Smooth muscle cell (in vitro differentiated cells): Measurements from ENCODE around the gene MMP1. TPM values are rescaled to one million over a fixed set of nuclear protein-coding genes. Genes with fewer than 3 reads are reported as not detected.

Source experiments
- DNase-seq: peaks from one replicate; lab custom pipeline; 2025; ENCODE audit not compliant: unreplicated experiment; lab: John Stamatoyannopoulos, UW
- H2AFZ ChIP-seq: fragments of 200-600 bp; sonication (generic); 2 replicates; pipeline ENCODE4 v1.6.0; 2016; ENCODE audit warnings: antibody characterized with exemption, low read depth, mild to moderate bottlenecking
- H3F3A ChIP-seq: fragments of 200-600 bp; sonication (generic); 2 replicates; pipeline ENCODE4 v1.6.0; 2017; ENCODE audit warnings: antibody characterized with exemption, low read depth
- H3K27ac ChIP-seq: fragments of 200-600 bp; sonication (generic); 2 replicates; pipeline ENCODE4 v1.5.1; 2016; ENCODE audit warnings: low read depth, mild to moderate bottlenecking
- H3K27me3 ChIP-seq: fragments of 200-600 bp; sonication (generic); 2 replicates; pipeline ENCODE4 v1.6.1; 2016; ENCODE audit warnings: low read depth, mild to moderate bottlenecking
- H3K36me3 ChIP-seq: fragments of 200-600 bp; sonication (generic); 2 replicates; pipeline ENCODE4 v1.5.1; 2016; ENCODE audit warnings: low read depth
- H3K4me1 ChIP-seq: fragments of 200-600 bp; sonication (generic); 2 replicates; pipeline ENCODE4 v1.5.1; 2016; ENCODE audit warnings: low read depth
- H3K4me2 ChIP-seq: fragments of 200-600 bp; sonication (generic); 2 replicates; pipeline ENCODE4 v1.6.0; 2016; ENCODE audit warnings: mild to moderate bottlenecking
- H3K4me3 ChIP-seq: fragments of 200-600 bp; sonication (generic); 2 replicates; pipeline ENCODE4 v1.5.1; 2016; ENCODE audit warnings: mild to moderate bottlenecking
- H3K79me2 ChIP-seq: fragments of 200-600 bp; sonication (generic); 2 replicates; pipeline ENCODE4 v1.6.0; 2016; ENCODE audit warnings: low read depth, mild to moderate bottlenecking
- H3K9ac ChIP-seq: fragments of 200-600 bp; sonication (generic); 2 replicates; pipeline ENCODE4 v1.6.0; 2016; ENCODE audit warnings: low read depth
- H3K9me3 ChIP-seq: fragments of 200-600 bp; sonication (generic); replicated peaks from 2 replicates; pipeline ENCODE4 v1.5.1; 2016; ENCODE audit warnings: low read depth
- H4K20me1 ChIP-seq: fragments of 200-600 bp; sonication (generic); 2 replicates; pipeline ENCODE4 v1.6.0; 2016; ENCODE audit warnings: low read depth
- WGBS: methylation state at CpG from one replicate; pipeline ENCODE4 v1.1.7; 2016; ENCODE audit warnings: low lambda C conversion rate; 5-methylcytosine and 5-hydroxymethylcytosine counted together
- polyA plus RNA-seq: library from polyadenylated mRNA; unstranded; fragments of >200 nt; fragmentation: Nextera tagmentation; extraction: Ambion mirVana; gene quantifications from 2 replicates; pipeline ENCODE4 v1.2.1, GENCODE V29; 2016
- total RNA-seq: library from RNA; depleted of rRNA; stranded (reverse); fragments of >200 nt; gene quantifications from 2 replicates; pipeline ENCODE4 v1.2.3, GENCODE V29; 2014
- TF ChIP-seq, protein P1 (sequence below): fragments of 200-600 bp; sonication (generic); IDR thresholded peaks from 2 replicates; pipeline ENCODE4 v1.5.1; 2017; ENCODE audit warnings: borderline replicate concordance, mild to moderate bottlenecking, antibody characterized with exemption; ENCODE audit not compliant: insufficient read depth, poor library complexity, severe bottlenecking

MMP1 gene
- total and polyA plus RNA-seq, 2 experiments from 2014 or later, result 9.1 to 38.3 TPM

DNA sequence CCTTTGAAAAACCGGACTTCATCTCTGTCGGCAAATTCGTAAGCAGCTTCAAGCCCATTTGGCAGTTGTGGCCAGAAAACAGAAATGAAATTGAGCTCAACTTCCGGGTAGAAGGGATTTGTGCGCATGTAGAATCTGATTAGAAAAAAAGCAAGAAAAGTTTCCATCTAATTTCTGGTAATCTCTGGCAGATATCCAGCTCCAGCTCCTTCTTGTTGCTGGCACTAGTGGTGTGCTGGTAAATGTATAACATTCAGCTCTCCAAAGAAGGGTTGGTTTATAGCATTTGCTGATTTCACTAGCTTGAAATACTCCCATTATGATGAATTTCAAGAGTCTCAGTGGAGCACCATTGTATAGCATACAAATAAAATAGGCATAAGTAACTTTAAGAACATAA, 5.4 kb downstream of the MMP1 start:
- H3K4me3 ChIP-seq, result no peak overlapping the region
- H3K27me3 ChIP-seq, result no peaks in the 10 kb centered on the region
- WGBS, result 66% methylated on average over 5 of the region's 5 CpGs
- no peaks in the 10 kb centered on the region for H3K79me2 ChIP-seq
- DNase-seq, result no peak
- H3F3A ChIP-seq, result peaks cover 3% of the 10 kb centered on the region
- no peak overlapping the region for H3K27ac ChIP-seq
- H3K4me2 ChIP-seq, result no peak overlapping the region
- H2AFZ ChIP-seq, result no peak overlapping the region
- no peaks in the 10 kb centered on the region for H4K20me1 ChIP-seq
- no peaks in the 10 kb centered on the region for H3K9me3 ChIP-seq
- H3K4me1 ChIP-seq, result no peaks in the 10 kb centered on the region
- TF ChIP-seq, protein P1, sequence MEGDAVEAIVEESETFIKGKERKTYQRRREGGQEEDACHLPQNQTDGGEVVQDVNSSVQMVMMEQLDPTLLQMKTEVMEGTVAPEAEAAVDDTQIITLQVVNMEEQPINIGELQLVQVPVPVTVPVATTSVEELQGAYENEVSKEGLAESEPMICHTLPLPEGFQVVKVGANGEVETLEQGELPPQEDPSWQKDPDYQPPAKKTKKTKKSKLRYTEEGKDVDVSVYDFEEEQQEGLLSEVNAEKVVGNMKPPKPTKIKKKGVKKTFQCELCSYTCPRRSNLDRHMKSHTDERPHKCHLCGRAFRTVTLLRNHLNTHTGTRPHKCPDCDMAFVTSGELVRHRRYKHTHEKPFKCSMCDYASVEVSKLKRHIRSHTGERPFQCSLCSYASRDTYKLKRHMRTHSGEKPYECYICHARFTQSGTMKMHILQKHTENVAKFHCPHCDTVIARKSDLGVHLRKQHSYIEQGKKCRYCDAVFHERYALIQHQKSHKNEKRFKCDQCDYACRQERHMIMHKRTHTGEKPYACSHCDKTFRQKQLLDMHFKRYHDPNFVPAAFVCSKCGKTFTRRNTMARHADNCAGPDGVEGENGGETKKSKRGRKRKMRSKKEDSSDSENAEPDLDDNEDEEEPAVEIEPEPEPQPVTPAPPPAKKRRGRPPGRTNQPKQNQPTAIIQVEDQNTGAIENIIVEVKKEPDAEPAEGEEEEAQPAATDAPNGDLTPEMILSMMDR, result no peak
- no peak overlapping the region for H3K9ac ChIP-seq
- no peaks in the 10 kb centered on the region for H3K36me3 ChIP-seq

DNA sequence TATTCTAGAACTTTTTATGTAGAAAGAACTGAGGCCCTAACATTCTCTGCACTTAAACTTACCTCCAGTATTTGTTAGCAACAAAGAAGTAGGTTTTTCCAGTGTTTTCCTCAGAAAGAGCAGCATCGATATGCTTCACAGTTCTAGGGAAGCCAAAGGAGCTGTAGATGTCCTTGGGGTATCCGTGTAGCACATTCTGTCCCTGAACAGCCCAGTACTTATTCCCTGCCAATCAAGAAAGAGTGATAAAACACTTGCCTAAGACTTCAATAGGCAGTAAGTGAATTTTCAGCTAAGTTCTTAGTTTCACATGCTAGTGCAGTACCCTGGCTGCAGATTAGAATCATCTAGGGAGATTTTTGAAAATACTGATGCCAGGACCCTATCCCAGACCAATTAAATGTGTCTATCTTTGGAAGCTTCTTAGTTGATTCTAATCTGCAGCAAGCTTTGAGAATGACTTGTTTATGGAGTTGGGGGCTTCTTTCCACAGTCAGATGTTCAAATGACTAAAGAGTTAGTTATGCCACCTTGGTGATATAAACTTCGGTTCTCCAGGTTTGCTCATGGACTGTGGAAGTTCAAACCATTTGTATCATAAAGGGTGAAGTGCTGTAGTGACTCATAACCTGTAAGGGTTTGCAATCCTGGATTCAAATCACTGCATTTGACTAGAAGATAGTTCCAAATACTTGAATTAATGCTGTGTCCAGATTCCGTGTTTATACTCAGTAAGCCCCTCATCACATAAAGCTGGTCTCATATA, 6.5 kb downstream of the MMP1 start:
- H3K4me2 ChIP-seq, result no peak overlapping the region
- no peaks in the 10 kb centered on the region for H3K4me1 ChIP-seq
- H3K79me2 ChIP-seq, result no peaks in the 10 kb centered on the region
- DNase-seq, result no peak
- H3F3A ChIP-seq, result peaks cover 3% of the 10 kb centered on the region
- H3K27me3 ChIP-seq, result no peaks in the 10 kb centered on the region
- no peak overlapping the region for H3K4me3 ChIP-seq
- H3K27ac ChIP-seq, result no peak overlapping the region
- no peaks in the 10 kb centered on the region for H4K20me1 ChIP-seq
- no peak overlapping the region for H2AFZ ChIP-seq
- no peaks in the 10 kb centered on the region for H3K36me3 ChIP-seq
- TF ChIP-seq, protein P1, result no peak
- H3K9ac ChIP-seq, result no peak overlapping the region
- no peaks in the 10 kb centered on the region for H3K9me3 ChIP-seq
- WGBS, result 78% methylated on average over 4 of the region's 4 CpGs

- TF ChIP-seq, protein P1, result no peak
- H3K9ac ChIP-seq, result no peak overlapping the region
- no peaks in the 10 kb centered on the region for H3K36me3 ChIP-seq
- H2AFZ ChIP-seq, result no peak overlapping the region
- H3K4me1 ChIP-seq, result no peaks in the 10 kb centered on the region
- no peak overlapping the region for H3K4me3 ChIP-seq
- H3K4me2 ChIP-seq, result no peak overlapping the region
- H3K9me3 ChIP-seq, result no peaks in the 10 kb centered on the region
- no peaks in the 10 kb centered on the region for H3F3A ChIP-seq
- H3K79me2 ChIP-seq, result no peaks in the 10 kb centered on the region
- no peak overlapping the region for H3K27ac ChIP-seq
- no peak for DNase-seq
- 84% methylated on average over 8 of the region's 8 CpGs for WGBS
- no peaks in the 10 kb centered on the region for H3K27me3 ChIP-seq
- H4K20me1 ChIP-seq, result no peaks in the 10 kb centered on the region
Observed at GRCh38 chr11:102788334-102788995, 9.5 kb downstream of the MMP1 start.

- no peak overlapping the region for H3K27ac ChIP-seq
Observed at GRCh38 chr11:102784380-102784779, 13.6 kb downstream of the MMP1 start.

More at GRCh38 chr11:102784380-102784779, 13.6 kb downstream of the MMP1 start:
- Histone ChIP-seq H3K9ac (no peak overlapping the region), H3K4me2 (no peak overlapping the region), H3K4me1 (peaks cover 6% of the 10 kb centered on the region), H4K20me1 (no peaks in the 10 kb centered on the region), H3K9me3 (no peaks in the 10 kb centered on the region), H3K4me3 (no peak overlapping the region), H3F3A (no peaks in the 10 kb centered on the region), H2AFZ (no peak overlapping the region), H3K27me3 (no peaks in the 10 kb centered on the region), H3K36me3 (no peaks in the 10 kb centered on the region), H3K79me2 (no peaks in the 10 kb centered on the region)
- DNase-seq, result no peak
- WGBS, result 96% methylated on average over 3 of the region's 3 CpGs
- TF ChIP-seq, protein P1, result no peak
